Measurements from ENCODE around the gene ASIC2.

GRCh38 chr17:33280162-33280943 is 12.7 kb downstream of the ASIC2 start:
- no peak for TF ChIP-seq POLR2A (IDR thresholded peaks at IDR 0.05; ENCODE audit: borderline replicate concordance, extremely low read depth, insufficient read depth, insufficient read length)
- no peak for TF ChIP-seq SIN3A (IDR thresholded peaks at IDR 0.05; ENCODE audit: low read depth)
- TF ChIP-seq MAX (IDR thresholded peaks at IDR 0.05), result no peak
- no peak for TF ChIP-seq CTCF (IDR thresholded peaks at IDR 0.05 in 2 of 3, conservative IDR thresholded peaks at IDR 0.05 in 1 of 3; ENCODE audit: borderline replicate concordance in 1 of 3, insufficient read depth in 1 of 3, low read depth in 2 of 3, low read length in 2 of 3)
- no peak for TF ChIP-seq EZH2 (IDR thresholded peaks at IDR 0.05)
- no peak for TF ChIP-seq SRF (IDR thresholded peaks at IDR 0.05; ENCODE audit: low read depth)
- no peak for TF ChIP-seq SP1 (IDR thresholded peaks at IDR 0.05; ENCODE audit: low read depth)
- TF ChIP-seq POLR2AphosphoS5 (IDR thresholded peaks at IDR 0.05; ENCODE audit: low read depth, low read length), result no peak
- no peak for TF ChIP-seq EZH2phosphoT487 (IDR thresholded peaks at IDR 0.05; ENCODE audit: borderline replicate concordance)
- no peak for TF ChIP-seq RAD21 (IDR thresholded peaks at IDR 0.05; ENCODE audit: low read depth)
- no peak for TF ChIP-seq CEBPB (IDR thresholded peaks at IDR 0.05; ENCODE audit: low read depth)
- no peak for TF ChIP-seq YY1 (IDR thresholded peaks at IDR 0.05; ENCODE audit: extremely low read depth, insufficient replicate concordance, low read depth, low read length)
- TF ChIP-seq ZBTB33 (IDR thresholded peaks at IDR 0.05; ENCODE audit: extremely low read depth, insufficient replicate concordance, low read length), result no peak
- no peak for TF ChIP-seq ELF1 (IDR thresholded peaks at IDR 0.05; ENCODE audit: borderline replicate concordance, low read depth)
